Measurements from ENCODE around the gene GSK3B.
"Not testable (repeated sequence)": the region's sequence is repeated elsewhere in the genome, so short reads cannot be mapped to it uniquely, and the experiment has no call there.

DNA sequence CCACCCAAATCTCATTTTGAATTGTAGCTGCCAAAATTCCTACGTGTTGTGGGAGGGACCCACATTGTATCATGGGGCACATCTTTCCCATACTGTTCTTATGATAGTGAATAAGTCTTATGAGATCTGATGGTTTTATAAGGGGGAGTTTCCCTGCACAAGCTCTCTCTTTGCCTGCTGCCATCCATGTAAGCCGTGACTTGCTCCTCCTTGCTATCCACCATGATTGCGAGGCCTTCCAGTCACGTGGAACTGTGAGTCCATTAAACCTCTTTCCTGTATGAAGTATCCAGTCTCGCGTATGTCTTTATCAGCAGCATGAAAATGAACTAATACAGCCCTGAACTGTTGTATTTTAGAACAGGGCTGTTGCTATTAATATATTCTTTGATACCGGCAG is 40.6 kb downstream of the GSK3B start:
- TF ChIP-seq HDGF (IDR thresholded peaks at IDR 0.05; ENCODE audit: borderline replicate concordance); TARDBP (IDR thresholded peaks at IDR 0.05); SUZ12 (IDR thresholded peaks at IDR 0.05); SP1 (IDR thresholded peaks at IDR 0.05); FOXK2 (IDR thresholded peaks at IDR 0.05); FOXM1 (IDR thresholded peaks at IDR 0.05; ENCODE audit: borderline replicate concordance); L3MBTL2 (conservative IDR thresholded peaks at IDR 0.05); CTBP1 (IDR thresholded peaks at IDR 0.05; ENCODE audit: borderline replicate concordance); ELF4 (IDR thresholded peaks at IDR 0.05); FOXA1 (IDR thresholded peaks at IDR 0.05): not testable (repeated sequence)
- TF ChIP-seq, protein P1, sequence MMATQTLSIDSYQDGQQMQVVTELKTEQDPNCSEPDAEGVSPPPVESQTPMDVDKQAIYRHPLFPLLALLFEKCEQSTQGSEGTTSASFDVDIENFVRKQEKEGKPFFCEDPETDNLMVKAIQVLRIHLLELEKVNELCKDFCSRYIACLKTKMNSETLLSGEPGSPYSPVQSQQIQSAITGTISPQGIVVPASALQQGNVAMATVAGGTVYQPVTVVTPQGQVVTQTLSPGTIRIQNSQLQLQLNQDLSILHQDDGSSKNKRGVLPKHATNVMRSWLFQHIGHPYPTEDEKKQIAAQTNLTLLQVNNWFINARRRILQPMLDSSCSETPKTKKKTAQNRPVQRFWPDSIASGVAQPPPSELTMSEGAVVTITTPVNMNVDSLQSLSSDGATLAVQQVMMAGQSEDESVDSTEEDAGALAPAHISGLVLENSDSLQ (IDR thresholded peaks at IDR 0.05): not testable (repeated sequence)

All from HEK293T (cell line).